IPS-18a (cell line): Measurements from ENCODE around the gene ZNF550.
"Not testable (repeated sequence)": the region's sequence is repeated elsewhere in the genome, so short reads cannot be mapped to it uniquely, and the experiment has no call there.

Experiments used
- H3K27ac ChIP-seq: one replicate; pipeline ENCODE4 v1.5.1; 2013; ENCODE audit warnings: low read length
- H3K27me3 ChIP-seq: one replicate; pipeline ENCODE4 v1.6.1; 2013; ENCODE audit warnings: mild to moderate bottlenecking, low read length; ENCODE audit not compliant: control insufficient read depth, insufficient read depth
- H3K36me3 ChIP-seq: one replicate; pipeline ENCODE4 v1.6.1; 2013; ENCODE audit warnings: low read depth, low read length; ENCODE audit not compliant: control insufficient read depth
- H3K4me1 ChIP-seq: one replicate; pipeline ENCODE4 v1.6.1; 2013; ENCODE audit warnings: low read depth, low read length; ENCODE audit not compliant: control insufficient read depth
- H3K4me3 ChIP-seq: one replicate; pipeline ENCODE4 v1.5.1; 2013; ENCODE audit warnings: low read length
- H3K9ac ChIP-seq: one replicate; pipeline ENCODE4 v1.6.1; 2013; ENCODE audit warnings: mild to moderate bottlenecking, low read length, moderate library complexity
- H3K9me3 ChIP-seq: one replicate; pipeline ENCODE4 v1.6.1; 2013; ENCODE audit warnings: low read depth, low read length; ENCODE audit not compliant: control insufficient read depth

Gene ZNF550

GRCh38 chr19:57518021-57518420 lies 41.6 kb downstream of the ZNF550 start:
- H3K27ac ChIP-seq, H3K4me1 ChIP-seq, H3K4me3 ChIP-seq, H3K27me3 ChIP-seq, H3K36me3 ChIP-seq, H3K9ac ChIP-seq: not testable (repeated sequence)
- H3K9me3 ChIP-seq, result peaks cover 18% of the 10 kb centered on the region

- no peaks in the 10 kb centered on the region for H3K36me3 ChIP-seq
- H3K4me3 ChIP-seq, result no peak overlapping the region
- H3K9me3 ChIP-seq, result peaks cover 25% of the 10 kb centered on the region
- H3K9ac ChIP-seq, result no peak overlapping the region
- H3K4me1 ChIP-seq, result no peaks in the 10 kb centered on the region
- H3K27ac ChIP-seq, result no peak overlapping the region
- H3K27me3 ChIP-seq, result no peaks in the 10 kb centered on the region
These were observed 44.4 kb downstream of the ZNF550 start for GRCh38 chr19:57515255-57515654.

- H3K27ac ChIP-seq, result no peak overlapping the region
- no peaks in the 10 kb centered on the region for H3K4me1 ChIP-seq
- H3K9ac ChIP-seq, result no peak overlapping the region
- no peak overlapping the region for H3K4me3 ChIP-seq
- no peaks in the 10 kb centered on the region for H3K36me3 ChIP-seq
- H3K9me3 ChIP-seq, result peaks cover 25% of the 10 kb centered on the region
- no peaks in the 10 kb centered on the region for H3K27me3 ChIP-seq
These were observed 46.8 kb downstream of the ZNF550 start for GRCh38 chr19:57512845-57513244.

- Histone ChIP-seq H3K9ac (no peak overlapping the region), H3K9me3 (peaks cover 29% of the 10 kb centered on the region), H3K27ac (no peak overlapping the region), H3K36me3 (peaks cover 11% of the 10 kb centered on the region), H3K4me1 (no peaks in the 10 kb centered on the region), H3K27me3 (no peaks in the 10 kb centered on the region), H3K4me3 (no peak overlapping the region)
These were observed 48.2 kb downstream of the ZNF550 start for GRCh38 chr19:57511484-57511883.

GRCh38 chr19:57506163-57506562 lies 53.5 kb downstream of the ZNF550 start:
- H3K9me3 ChIP-seq, result peaks cover 4% of the 10 kb centered on the region
- H3K4me3 ChIP-seq, result no peak overlapping the region
- H3K27ac ChIP-seq, result no peak overlapping the region
- no peaks in the 10 kb centered on the region for H3K27me3 ChIP-seq
- no peak overlapping the region for H3K9ac ChIP-seq
- H3K4me1 ChIP-seq, result no peaks in the 10 kb centered on the region
- H3K36me3 ChIP-seq, result peaks cover 26% of the 10 kb centered on the region

GRCh38 chr19:57500400-57500799 lies 59.3 kb downstream of the ZNF550 start:
- Histone ChIP-seq H3K9ac (peak overlapping the region; percentile 54), H3K4me3 (peak overlapping the region; percentile 58)
- H3K36me3 ChIP-seq, H3K27ac ChIP-seq, H3K27me3 ChIP-seq, H3K4me1 ChIP-seq, H3K9me3 ChIP-seq: not testable (repeated sequence)

- peak within 1 kb of the TSS; percentile 54 for H3K9ac ChIP-seq
- H3K36me3 ChIP-seq, H3K27ac ChIP-seq, H3K27me3 ChIP-seq, H3K4me1 ChIP-seq, H3K9me3 ChIP-seq: not testable (repeated sequence)
- peak within 1 kb of the TSS; percentile 58 for H3K4me3 ChIP-seq
These were observed 59.8 kb downstream of the ZNF550 start, which contains the start of gene ZNF773 for GRCh38 chr19:57499680-57500395. Gene ZNF773 (plus strand): TSS chr19:57499938. CDS start chr19:57500081, 143 bp downstream.

GRCh38 chr19:57499332-57499679 lies 60.4 kb downstream of the ZNF550 start:
- not testable (repeated sequence) for H3K27me3 ChIP-seq, H3K9me3 ChIP-seq, H3K36me3 ChIP-seq, H3K4me3 ChIP-seq, H3K9ac ChIP-seq, H3K27ac ChIP-seq, H3K4me1 ChIP-seq

- peak overlapping the region; percentile 23 for H3K9ac ChIP-seq
- peaks cover 11% of the 10 kb centered on the region for H3K36me3 ChIP-seq
- not testable (repeated sequence) for H3K4me1 ChIP-seq, H3K27me3 ChIP-seq, H3K27ac ChIP-seq, H3K9me3 ChIP-seq
- H3K4me3 ChIP-seq, result peak overlapping the region; percentile 82
These were observed 71.4 kb downstream of the ZNF550 start for GRCh38 chr19:57488299-57488644.

GRCh38 chr19:57487477-57488298 lies 72.0 kb downstream of the ZNF550 start, which contains the start of gene ZNF419:
Gene ZNF419 (plus strand): TSS chr19:57487750. CDS start chr19:57487951, 201 bp downstream.
- peak within 1 kb of the TSS; percentile 81 for H3K9ac ChIP-seq
- H3K9me3 ChIP-seq, H3K4me1 ChIP-seq, H3K36me3 ChIP-seq, H3K27me3 ChIP-seq, H3K27ac ChIP-seq: not testable (repeated sequence)
- H3K4me3 ChIP-seq, result peak within 1 kb of the TSS; percentile 82
